WTC11 (cell line): ENCODE data around the gene IDE. TPM values are rescaled to one million over a fixed set of nuclear protein-coding genes. Genes with fewer than 3 reads are reported as not detected.

Source experiments
- CREM ChIP-seq: sonication (generic); formaldehyde crosslinking; IDR thresholded peaks from 2 replicates; pipeline ENCODE4 v1.8.1; 2022; ENCODE audit warnings: mild to moderate bottlenecking, missing genetic modification reagents, moderate library complexity
- ETV6 ChIP-seq: sonication (generic); formaldehyde crosslinking; IDR thresholded peaks from 2 replicates; pipeline ENCODE4 v1.8.1; 2022; ENCODE audit warnings: mild to moderate bottlenecking, missing genetic modification reagents
- FOXJ3 ChIP-seq: sonication (generic); formaldehyde crosslinking; IDR thresholded peaks from 2 replicates; pipeline ENCODE4 v1.9.0; 2021; ENCODE audit warnings: missing genetic modification reagents, mild to moderate bottlenecking, borderline replicate concordance
- GABPB1 ChIP-seq: sonication (generic); formaldehyde crosslinking; IDR thresholded peaks from 2 replicates; pipeline ENCODE4 v1.8.1; 2023; ENCODE audit warnings: mild to moderate bottlenecking, missing genetic modification reagents
- MXD4 ChIP-seq: fragments of 250-450 bp; sonication (Bioruptor Pico); IDR thresholded peaks from 2 replicates; pipeline ENCODE4 v1.8.0; 2021; ENCODE audit warnings: mild to moderate bottlenecking, moderate library complexity, borderline replicate concordance
- SMAD4 ChIP-seq: sonication (generic); formaldehyde crosslinking; IDR thresholded peaks from 2 replicates; pipeline ENCODE4 v1.8.0; 2022; ENCODE audit warnings: mild to moderate bottlenecking, missing genetic modification reagents
- SP1 ChIP-seq: sonication (generic); formaldehyde crosslinking; conservative IDR thresholded peaks from 2 replicates; pipeline ENCODE4 v1.8.1; 2022; ENCODE audit warnings: missing genetic modification reagents
- TEAD1 ChIP-seq: sonication (generic); formaldehyde crosslinking; IDR thresholded peaks from 2 replicates; pipeline ENCODE4 v1.8.0; 2022; ENCODE audit warnings: mild to moderate bottlenecking, missing genetic modification reagents
- TP53 ChIP-seq: sonication (generic); formaldehyde crosslinking; IDR thresholded peaks from 2 replicates; pipeline ENCODE4 v1.8.1; 2023; ENCODE audit warnings: mild to moderate bottlenecking, missing genetic modification reagents
- ZBTB21 ChIP-seq: sonication (generic); formaldehyde crosslinking; IDR thresholded peaks from 2 replicates; pipeline ENCODE4 v1.8.1; 2023; ENCODE audit warnings: mild to moderate bottlenecking, missing genetic modification reagents, borderline replicate concordance
- ZNF219 ChIP-seq: sonication (generic); formaldehyde crosslinking; IDR thresholded peaks from 2 replicates; pipeline ENCODE4 v1.8.0; 2023; ENCODE audit warnings: missing genetic modification reagents, mild to moderate bottlenecking, borderline replicate concordance
- ZNF396 ChIP-seq: fragments of 250-450 bp; sonication (Bioruptor Pico); IDR thresholded peaks from 2 replicates; pipeline ENCODE4 v1.8.0; 2021; ENCODE audit warnings: mild to moderate bottlenecking, moderate library complexity, borderline replicate concordance
- total RNA-seq: library from RNA; stranded (reverse); gene quantifications from 3 replicates; pipeline ENCODE4 v1.2.3, GENCODE V29; 2021
- TF ChIP-seq, protein P1 (sequence below): sonication (generic); formaldehyde crosslinking; IDR thresholded peaks from 2 replicates; pipeline ENCODE4 v1.8.1; 2023; ENCODE audit warnings: mild to moderate bottlenecking, missing genetic modification reagents, borderline replicate concordance
- TF ChIP-seq, protein P2 (sequence below): sonication (generic); formaldehyde crosslinking; IDR thresholded peaks from 2 replicates; pipeline ENCODE4 v1.8.1; 2022; ENCODE audit warnings: mild to moderate bottlenecking, moderate library complexity, missing genetic modification reagents
- TF ChIP-seq, protein P3 (sequence below): fragments of 250-450 bp; sonication (Bioruptor Pico); IDR thresholded peaks from 2 replicates; pipeline ENCODE4 v1.9.0; 2021; ENCODE audit warnings: mild to moderate bottlenecking
- TF ChIP-seq, protein P4 (sequence below): sonication (generic); formaldehyde crosslinking; IDR thresholded peaks from 2 replicates; pipeline ENCODE4 v1.8.0; 2022; ENCODE audit warnings: mild to moderate bottlenecking, missing genetic modification reagents
- TF ChIP-seq, protein P5 (sequence below): sonication (generic); formaldehyde crosslinking; IDR thresholded peaks from 2 replicates; pipeline ENCODE4 v1.8.1; 2022; ENCODE audit warnings: low read depth, missing genetic modification reagents, borderline replicate concordance
- TF ChIP-seq, protein P6 (sequence below): sonication (generic); formaldehyde crosslinking; IDR thresholded peaks from 2 replicates; pipeline ENCODE4 v1.8.0; 2023; ENCODE audit warnings: missing genetic modification reagents, mild to moderate bottlenecking, borderline replicate concordance
- TF ChIP-seq, protein P7 (sequence below): sonication (generic); formaldehyde crosslinking; IDR thresholded peaks from 2 replicates; pipeline ENCODE4 v1.8.0; 2022; ENCODE audit warnings: missing genetic modification reagents

The IDE gene
- total RNA-seq, 1 experiment from 2014 or later, result 50.5 TPM

DNA sequence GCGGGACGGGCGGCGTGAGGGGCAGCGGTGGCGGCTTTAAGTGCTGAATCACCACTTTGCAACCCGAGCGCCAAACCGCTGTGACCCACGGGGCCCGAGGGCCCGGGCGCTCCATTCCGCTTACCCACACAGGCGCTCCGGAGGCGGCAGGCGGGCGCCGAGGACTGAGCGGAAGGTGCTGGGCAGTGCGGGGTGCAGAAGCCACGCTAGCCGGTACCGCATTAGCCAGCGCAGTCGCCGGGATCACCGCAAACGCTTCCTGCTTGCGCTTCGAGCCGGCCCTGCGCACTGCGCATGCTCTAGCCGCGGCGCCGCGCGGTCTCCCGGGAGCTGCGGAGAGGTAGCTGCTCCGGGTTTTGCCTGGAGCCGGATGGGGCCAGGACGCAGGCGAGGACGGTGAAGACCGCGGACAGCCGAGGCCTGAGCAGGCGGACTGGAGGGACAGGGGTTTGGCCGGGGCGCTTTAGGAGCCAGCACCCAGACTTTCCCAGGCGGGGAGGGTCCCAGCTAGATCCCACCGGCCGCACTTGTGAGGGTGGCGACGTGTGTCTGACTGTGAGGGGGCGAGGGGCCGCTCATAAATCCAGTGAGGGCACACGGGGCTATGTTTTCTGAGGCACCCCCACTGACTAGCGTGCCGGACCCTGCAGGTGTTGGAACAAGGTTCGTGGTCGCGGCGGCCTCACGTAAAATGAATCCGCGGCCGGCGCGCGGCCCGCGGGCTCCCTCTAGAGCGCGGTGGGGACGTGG, at the start of gene IDE (continued):
- TF ChIP-seq, protein P1, sequence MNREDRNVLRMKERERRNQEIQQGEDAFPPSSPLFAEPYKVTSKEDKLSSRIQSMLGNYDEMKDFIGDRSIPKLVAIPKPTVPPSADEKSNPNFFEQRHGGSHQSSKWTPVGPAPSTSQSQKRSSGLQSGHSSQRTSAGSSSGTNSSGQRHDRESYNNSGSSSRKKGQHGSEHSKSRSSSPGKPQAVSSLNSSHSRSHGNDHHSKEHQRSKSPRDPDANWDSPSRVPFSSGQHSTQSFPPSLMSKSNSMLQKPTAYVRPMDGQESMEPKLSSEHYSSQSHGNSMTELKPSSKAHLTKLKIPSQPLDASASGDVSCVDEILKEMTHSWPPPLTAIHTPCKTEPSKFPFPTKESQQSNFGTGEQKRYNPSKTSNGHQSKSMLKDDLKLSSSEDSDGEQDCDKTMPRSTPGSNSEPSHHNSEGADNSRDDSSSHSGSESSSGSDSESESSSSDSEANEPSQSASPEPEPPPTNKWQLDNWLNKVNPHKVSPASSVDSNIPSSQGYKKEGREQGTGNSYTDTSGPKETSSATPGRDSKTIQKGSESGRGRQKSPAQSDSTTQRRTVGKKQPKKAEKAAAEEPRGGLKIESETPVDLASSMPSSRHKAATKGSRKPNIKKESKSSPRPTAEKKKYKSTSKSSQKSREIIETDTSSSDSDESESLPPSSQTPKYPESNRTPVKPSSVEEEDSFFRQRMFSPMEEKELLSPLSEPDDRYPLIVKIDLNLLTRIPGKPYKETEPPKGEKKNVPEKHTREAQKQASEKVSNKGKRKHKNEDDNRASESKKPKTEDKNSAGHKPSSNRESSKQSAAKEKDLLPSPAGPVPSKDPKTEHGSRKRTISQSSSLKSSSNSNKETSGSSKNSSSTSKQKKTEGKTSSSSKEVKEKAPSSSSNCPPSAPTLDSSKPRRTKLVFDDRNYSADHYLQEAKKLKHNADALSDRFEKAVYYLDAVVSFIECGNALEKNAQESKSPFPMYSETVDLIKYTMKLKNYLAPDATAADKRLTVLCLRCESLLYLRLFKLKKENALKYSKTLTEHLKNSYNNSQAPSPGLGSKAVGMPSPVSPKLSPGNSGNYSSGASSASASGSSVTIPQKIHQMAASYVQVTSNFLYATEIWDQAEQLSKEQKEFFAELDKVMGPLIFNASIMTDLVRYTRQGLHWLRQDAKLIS (CRISPR knock-in tag), result 0 out of 2 replicates have a peak, but pooled peaks have one; percentile 84
- TF ChIP-seq, protein P2, sequence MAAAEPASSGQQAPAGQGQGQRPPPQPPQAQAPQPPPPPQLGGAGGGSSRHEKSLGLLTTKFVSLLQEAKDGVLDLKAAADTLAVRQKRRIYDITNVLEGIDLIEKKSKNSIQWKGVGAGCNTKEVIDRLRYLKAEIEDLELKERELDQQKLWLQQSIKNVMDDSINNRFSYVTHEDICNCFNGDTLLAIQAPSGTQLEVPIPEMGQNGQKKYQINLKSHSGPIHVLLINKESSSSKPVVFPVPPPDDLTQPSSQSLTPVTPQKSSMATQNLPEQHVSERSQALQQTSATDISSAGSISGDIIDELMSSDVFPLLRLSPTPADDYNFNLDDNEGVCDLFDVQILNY (CRISPR knock-in tag), result peak; percentile 40; the same call in 1 of the 2 replicates
- TF ChIP-seq, protein P3, sequence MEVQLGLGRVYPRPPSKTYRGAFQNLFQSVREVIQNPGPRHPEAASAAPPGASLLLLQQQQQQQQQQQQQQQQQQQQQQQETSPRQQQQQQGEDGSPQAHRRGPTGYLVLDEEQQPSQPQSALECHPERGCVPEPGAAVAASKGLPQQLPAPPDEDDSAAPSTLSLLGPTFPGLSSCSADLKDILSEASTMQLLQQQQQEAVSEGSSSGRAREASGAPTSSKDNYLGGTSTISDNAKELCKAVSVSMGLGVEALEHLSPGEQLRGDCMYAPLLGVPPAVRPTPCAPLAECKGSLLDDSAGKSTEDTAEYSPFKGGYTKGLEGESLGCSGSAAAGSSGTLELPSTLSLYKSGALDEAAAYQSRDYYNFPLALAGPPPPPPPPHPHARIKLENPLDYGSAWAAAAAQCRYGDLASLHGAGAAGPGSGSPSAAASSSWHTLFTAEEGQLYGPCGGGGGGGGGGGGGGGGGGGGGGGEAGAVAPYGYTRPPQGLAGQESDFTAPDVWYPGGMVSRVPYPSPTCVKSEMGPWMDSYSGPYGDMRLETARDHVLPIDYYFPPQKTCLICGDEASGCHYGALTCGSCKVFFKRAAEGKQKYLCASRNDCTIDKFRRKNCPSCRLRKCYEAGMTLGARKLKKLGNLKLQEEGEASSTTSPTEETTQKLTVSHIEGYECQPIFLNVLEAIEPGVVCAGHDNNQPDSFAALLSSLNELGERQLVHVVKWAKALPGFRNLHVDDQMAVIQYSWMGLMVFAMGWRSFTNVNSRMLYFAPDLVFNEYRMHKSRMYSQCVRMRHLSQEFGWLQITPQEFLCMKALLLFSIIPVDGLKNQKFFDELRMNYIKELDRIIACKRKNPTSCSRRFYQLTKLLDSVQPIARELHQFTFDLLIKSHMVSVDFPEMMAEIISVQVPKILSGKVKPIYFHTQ (CRISPR knock-in tag), result no peak
- TF ChIP-seq, protein P4, sequence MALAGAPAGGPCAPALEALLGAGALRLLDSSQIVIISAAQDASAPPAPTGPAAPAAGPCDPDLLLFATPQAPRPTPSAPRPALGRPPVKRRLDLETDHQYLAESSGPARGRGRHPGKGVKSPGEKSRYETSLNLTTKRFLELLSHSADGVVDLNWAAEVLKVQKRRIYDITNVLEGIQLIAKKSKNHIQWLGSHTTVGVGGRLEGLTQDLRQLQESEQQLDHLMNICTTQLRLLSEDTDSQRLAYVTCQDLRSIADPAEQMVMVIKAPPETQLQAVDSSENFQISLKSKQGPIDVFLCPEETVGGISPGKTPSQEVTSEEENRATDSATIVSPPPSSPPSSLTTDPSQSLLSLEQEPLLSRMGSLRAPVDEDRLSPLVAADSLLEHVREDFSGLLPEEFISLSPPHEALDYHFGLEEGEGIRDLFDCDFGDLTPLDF (CRISPR knock-in tag), result peak; percentile 58
- no peak for TF ChIP-seq FOXJ3 (CRISPR knock-in tag)
- peak; percentile 11; the same call in 1 of the 2 replicates for TF ChIP-seq GABPB1 (CRISPR knock-in tag)
- TF ChIP-seq, protein P5, sequence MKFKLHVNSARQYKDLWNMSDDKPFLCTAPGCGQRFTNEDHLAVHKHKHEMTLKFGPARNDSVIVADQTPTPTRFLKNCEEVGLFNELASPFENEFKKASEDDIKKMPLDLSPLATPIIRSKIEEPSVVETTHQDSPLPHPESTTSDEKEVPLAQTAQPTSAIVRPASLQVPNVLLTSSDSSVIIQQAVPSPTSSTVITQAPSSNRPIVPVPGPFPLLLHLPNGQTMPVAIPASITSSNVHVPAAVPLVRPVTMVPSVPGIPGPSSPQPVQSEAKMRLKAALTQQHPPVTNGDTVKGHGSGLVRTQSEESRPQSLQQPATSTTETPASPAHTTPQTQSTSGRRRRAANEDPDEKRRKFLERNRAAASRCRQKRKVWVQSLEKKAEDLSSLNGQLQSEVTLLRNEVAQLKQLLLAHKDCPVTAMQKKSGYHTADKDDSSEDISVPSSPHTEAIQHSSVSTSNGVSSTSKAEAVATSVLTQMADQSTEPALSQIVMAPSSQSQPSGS, result no peak
- TF ChIP-seq ZBTB21 (CRISPR knock-in tag), result peak; percentile 80; the same call in 1 of the 2 replicates
- TF ChIP-seq, protein P6, sequence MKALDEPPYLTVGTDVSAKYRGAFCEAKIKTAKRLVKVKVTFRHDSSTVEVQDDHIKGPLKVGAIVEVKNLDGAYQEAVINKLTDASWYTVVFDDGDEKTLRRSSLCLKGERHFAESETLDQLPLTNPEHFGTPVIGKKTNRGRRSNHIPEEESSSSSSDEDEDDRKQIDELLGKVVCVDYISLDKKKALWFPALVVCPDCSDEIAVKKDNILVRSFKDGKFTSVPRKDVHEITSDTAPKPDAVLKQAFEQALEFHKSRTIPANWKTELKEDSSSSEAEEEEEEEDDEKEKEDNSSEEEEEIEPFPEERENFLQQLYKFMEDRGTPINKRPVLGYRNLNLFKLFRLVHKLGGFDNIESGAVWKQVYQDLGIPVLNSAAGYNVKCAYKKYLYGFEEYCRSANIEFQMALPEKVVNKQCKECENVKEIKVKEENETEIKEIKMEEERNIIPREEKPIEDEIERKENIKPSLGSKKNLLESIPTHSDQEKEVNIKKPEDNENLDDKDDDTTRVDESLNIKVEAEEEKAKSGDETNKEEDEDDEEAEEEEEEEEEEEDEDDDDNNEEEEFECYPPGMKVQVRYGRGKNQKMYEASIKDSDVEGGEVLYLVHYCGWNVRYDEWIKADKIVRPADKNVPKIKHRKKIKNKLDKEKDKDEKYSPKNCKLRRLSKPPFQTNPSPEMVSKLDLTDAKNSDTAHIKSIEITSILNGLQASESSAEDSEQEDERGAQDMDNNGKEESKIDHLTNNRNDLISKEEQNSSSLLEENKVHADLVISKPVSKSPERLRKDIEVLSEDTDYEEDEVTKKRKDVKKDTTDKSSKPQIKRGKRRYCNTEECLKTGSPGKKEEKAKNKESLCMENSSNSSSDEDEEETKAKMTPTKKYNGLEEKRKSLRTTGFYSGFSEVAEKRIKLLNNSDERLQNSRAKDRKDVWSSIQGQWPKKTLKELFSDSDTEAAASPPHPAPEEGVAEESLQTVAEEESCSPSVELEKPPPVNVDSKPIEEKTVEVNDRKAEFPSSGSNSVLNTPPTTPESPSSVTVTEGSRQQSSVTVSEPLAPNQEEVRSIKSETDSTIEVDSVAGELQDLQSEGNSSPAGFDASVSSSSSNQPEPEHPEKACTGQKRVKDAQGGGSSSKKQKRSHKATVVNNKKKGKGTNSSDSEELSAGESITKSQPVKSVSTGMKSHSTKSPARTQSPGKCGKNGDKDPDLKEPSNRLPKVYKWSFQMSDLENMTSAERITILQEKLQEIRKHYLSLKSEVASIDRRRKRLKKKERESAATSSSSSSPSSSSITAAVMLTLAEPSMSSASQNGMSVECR (CRISPR knock-in tag), result peak; percentile 20; the same call in 1 of the 2 replicates
- no peak for TF ChIP-seq ETV6 (CRISPR knock-in tag)
- no peak for TF ChIP-seq MXD4 (CRISPR knock-in tag)
- 0 out of 2 replicates have a peak, but pooled peaks have one; percentile 13 for TF ChIP-seq CREM (CRISPR knock-in tag)
- TF ChIP-seq ZNF396 (CRISPR knock-in tag), result no peak
- 0 out of 2 replicates have a peak, but pooled peaks have one; percentile 15 for TF ChIP-seq TP53 (CRISPR knock-in tag)
- TF ChIP-seq, protein P7, sequence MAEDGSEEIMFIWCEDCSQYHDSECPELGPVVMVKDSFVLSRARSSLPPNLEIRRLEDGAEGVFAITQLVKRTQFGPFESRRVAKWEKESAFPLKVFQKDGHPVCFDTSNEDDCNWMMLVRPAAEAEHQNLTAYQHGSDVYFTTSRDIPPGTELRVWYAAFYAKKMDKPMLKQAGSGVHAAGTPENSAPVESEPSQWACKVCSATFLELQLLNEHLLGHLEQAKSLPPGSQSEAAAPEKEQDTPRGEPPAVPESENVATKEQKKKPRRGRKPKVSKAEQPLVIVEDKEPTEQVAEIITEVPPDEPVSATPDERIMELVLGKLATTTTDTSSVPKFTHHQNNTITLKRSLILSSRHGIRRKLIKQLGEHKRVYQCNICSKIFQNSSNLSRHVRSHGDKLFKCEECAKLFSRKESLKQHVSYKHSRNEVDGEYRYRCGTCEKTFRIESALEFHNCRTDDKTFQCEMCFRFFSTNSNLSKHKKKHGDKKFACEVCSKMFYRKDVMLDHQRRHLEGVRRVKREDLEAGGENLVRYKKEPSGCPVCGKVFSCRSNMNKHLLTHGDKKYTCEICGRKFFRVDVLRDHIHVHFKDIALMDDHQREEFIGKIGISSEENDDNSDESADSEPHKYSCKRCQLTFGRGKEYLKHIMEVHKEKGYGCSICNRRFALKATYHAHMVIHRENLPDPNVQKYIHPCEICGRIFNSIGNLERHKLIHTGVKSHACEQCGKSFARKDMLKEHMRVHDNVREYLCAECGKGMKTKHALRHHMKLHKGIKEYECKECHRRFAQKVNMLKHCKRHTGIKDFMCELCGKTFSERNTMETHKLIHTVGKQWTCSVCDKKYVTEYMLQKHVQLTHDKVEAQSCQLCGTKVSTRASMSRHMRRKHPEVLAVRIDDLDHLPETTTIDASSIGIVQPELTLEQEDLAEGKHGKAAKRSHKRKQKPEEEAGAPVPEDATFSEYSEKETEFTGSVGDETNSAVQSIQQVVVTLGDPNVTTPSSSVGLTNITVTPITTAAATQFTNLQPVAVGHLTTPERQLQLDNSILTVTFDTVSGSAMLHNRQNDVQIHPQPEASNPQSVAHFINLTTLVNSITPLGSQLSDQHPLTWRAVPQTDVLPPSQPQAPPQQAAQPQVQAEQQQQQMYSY, result peak; percentile 99
- TF ChIP-seq ZNF219 (CRISPR knock-in tag), result 0 out of 2 replicates have a peak, but pooled peaks have one; percentile 65
- peak; percentile 43; the same call in 1 of the 2 replicates for TF ChIP-seq TEAD1 (CRISPR knock-in tag)
- TF ChIP-seq SMAD4 (CRISPR knock-in tag), result no peak
- TF ChIP-seq SP1 (CRISPR knock-in tag), result peak; percentile 44; the same call in 1 of the 2 replicates
